Measurements from ENCODE around the gene SPINT2.
"Not testable (repeated sequence)": the region's sequence is repeated elsewhere in the genome, so short reads cannot be mapped to it uniquely, and the experiment has no call there.

The SPINT2 gene

GRCh38 chr19:38243279-38243673, 21.1 kb upstream of the SPINT2 start:
- DNase-seq: no peak

- no peak for DNase-seq
These were observed 18.4 kb upstream of the SPINT2 start for GRCh38 chr19:38245826-38246498.

GRCh38 chr19:38247126-38247525, 17.2 kb upstream of the SPINT2 start:
- DNase-seq: no peak

GRCh38 chr19:38247734-38248268, 16.6 kb upstream of the SPINT2 start:
- DNase-seq: no peak

- DNase-seq: no peak
These were observed 16.0 kb upstream of the SPINT2 start for GRCh38 chr19:38248421-38248820.

GRCh38 chr19:38250428-38250820, 13.9 kb upstream of the SPINT2 start:
- no peak for DNase-seq

- no peak for DNase-seq
These were observed 13.4 kb upstream of the SPINT2 start for GRCh38 chr19:38250821-38251563.

- no peak for DNase-seq
These were observed 12.8 kb upstream of the SPINT2 start for GRCh38 chr19:38251564-38252051.

- DNase-seq: no peak
These were observed 12.0 kb upstream of the SPINT2 start for GRCh38 chr19:38252385-38252784.

GRCh38 chr19:38252941-38253691, 11.3 kb upstream of the SPINT2 start:
- DNase-seq: no peak

GRCh38 chr19:38253788-38254187, 10.6 kb upstream of the SPINT2 start:
- no peak for DNase-seq

- DNase-seq: no peak
These were observed 8.9 kb upstream of the SPINT2 start for GRCh38 chr19:38255383-38256014.

- not testable (repeated sequence) for DNase-seq
These were observed 2.4 kb upstream of the SPINT2 start for GRCh38 chr19:38261942-38262341.

- DNase-seq: no peak
These were observed 1.6 kb upstream of the SPINT2 start for GRCh38 chr19:38262585-38263268.

- DNase-seq: peak in 5 of 6 experiments; percentile 63 to 87 (median 79)
These were observed 486 bp upstream of the SPINT2 start for GRCh38 chr19:38263689-38264485.

GRCh38 chr19:38265213-38265861, 964 bp downstream of the SPINT2 start:
- DNase-seq: peak in 3 of 6 experiments; percentile 6 to 23 (median 22)

- DNase-seq: no peak
These were observed 1.6 kb downstream of the SPINT2 start for GRCh38 chr19:38265921-38266429.

- no peak for DNase-seq
These were observed 2.7 kb downstream of the SPINT2 start for GRCh38 chr19:38266981-38267597.

- DNase-seq: no peak
These were observed 3.5 kb downstream of the SPINT2 start for GRCh38 chr19:38267761-38268483.
